Glomerular visceral epithelial cell (primary cell): ENCODE results near the gene ALG14.
A peak's percentile ranks its signal among the peaks of the same experiment; 100 is the strongest.

ENCODE experiments used
- DNase-seq: peaks from one replicate; pipeline ENCODE4 v3.0.0-alpha.2; 2016; ENCODE audit errors: extremely low spot score

ALG14 gene

DNA sequence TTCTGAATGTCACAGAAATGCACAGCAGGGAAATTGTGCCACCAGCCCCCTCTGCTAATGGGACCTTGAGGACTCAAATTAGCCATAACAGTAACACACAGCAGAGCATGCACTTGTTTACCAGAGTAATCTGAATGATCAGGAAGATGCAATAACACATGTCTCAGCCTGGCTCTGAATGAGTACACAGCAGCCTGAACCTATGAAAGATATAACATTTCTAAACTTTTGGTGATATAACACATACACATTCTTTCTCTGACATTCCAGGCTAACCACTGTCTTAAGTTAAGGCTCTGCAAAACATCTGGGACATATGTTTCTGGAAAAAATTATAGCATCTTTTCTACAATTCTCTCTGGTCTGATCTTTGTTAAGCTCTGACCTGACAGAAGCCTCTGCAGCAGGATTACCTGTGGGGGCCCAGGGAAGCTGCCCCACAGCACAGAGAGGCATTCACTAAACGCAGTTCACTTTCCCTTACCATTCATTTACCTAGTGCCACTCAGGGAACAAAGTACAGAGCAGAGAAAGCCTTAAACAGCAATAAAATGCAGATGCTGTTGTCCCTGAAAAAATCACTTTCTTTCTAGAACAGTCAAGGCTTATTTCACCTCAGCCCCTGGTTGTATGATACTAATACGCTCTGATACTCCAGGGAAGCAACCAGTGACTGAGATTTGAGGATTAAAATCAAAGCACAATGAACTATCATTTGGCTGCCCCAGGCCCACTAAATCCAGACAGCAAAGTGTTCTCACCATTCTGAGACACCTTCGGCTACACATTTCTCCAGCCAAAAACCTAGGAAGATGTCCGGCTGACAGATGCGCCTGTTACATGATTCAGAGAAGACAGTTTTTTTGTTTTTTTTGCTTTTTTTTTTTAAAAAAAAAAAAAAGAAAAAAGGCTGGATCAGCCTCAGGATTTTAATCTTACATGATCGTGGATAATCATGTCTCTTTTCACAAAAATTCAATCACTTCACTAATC, 91.9 kb downstream of the ALG14 start:
- DNase-seq: peak; percentile 9

DNA sequence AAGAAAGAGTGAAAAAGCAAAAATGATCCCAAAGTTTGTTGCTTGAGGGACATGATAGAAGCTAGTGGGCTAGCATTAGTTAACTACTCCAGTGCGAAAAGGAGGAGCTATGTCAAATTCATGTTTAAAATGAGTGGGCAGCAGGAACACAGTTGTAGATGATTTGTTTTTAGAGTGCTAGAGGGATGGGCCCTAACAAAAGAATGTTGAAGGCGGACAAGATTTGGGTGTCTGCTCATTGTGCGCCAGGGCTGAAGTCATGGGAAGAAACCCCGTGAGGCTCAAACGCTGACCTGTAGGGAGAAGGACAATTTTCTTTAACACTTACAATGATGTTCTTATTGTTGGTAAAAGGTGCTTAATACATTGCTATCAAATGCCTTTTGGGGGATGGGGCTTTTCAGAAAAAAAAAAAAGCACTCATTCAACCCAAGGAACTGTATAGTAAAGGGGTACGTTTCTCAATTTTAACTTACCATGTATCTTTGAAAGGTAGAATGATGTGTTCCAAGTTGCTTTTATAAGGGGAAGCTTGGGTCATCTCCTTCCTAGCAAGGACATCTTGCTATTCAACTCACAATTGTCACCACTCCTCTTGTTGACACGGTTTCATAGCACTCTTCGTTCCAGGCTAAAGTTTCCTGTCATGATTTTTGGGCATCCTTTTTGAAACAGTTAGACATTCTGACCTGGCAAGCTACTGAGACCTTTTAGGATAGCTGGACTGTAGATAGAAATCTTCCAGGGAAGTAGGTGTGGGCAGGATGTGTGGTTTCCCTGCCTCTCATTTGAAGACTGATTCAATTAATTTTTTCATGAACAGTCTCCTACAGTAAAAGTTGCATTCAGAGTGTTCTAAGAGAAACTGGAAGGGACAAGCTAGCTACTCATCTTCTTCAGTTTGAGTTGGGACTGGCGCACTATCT, 92.8 kb downstream of the ALG14 start:
- DNase-seq: no peak

GRCh38 chr1:94979131-94979530, 93.6 kb downstream of the ALG14 start:
- DNase-seq: no peak

- DNase-seq: no peak
Measured at GRCh38 chr1:94978401-94978800, 94.3 kb downstream of the ALG14 start.

DNA sequence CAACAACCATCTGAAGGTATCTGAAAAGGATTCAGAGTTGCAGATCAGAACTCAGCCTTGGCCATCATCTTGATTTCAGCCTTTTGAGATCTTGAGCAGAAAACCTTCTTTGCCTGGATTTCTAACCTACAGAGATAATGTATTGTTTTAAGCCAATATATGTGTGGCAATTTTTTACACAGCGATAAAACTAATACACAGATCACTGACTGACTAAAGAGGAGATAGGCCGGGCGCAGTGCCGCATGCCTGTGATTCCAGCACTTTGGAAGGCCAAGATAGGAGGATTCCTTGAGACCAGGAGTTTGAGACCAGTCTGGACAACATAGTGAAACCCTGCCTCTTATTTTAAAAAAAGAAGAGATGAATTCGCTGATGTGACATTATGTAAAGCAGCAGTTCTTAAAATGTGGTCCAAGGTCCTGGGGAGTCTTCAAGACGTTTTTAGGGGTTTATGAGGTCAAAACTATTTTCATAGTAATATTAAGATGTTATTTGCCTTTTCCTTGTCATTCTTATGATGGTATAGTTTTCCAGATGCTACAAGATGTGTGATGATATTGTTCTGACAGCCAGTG, 95.7 kb downstream of the ALG14 start:
- no peak for DNase-seq

GRCh38 chr1:94974824-94975223, 97.9 kb downstream of the ALG14 start:
- DNase-seq: peak; percentile 93

- peak; percentile 77 for DNase-seq
Measured at GRCh38 chr1:94974241-94974640, 98.5 kb downstream of the ALG14 start.

- DNase-seq: no peak
Measured at GRCh38 chr1:94973309-94973922, 99.3 kb downstream of the ALG14 start.

GRCh38 chr1:94971491-94971924, 101.2 kb downstream of the ALG14 start:
- DNase-seq: peak; percentile 80

DNA sequence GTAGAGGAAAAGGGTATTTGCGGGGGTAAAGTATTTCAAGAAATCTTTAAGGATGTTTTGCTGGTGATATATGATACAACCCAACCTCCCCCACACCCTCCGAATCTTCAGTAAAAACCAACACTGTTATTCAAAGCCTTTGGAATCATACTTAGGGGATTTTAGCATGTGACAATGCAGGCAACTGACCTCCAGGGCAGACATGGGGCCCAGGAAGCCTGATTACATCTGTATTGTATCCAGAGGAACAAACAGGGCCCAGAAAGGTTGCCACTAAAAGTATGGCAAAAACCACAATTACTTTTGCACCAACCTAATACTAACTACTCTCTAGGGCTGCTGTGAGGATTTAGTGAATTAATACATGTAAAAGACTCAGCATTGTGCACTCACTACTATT, 102.0 kb downstream of the ALG14 start:
- peak; percentile 45 for DNase-seq

DNA sequence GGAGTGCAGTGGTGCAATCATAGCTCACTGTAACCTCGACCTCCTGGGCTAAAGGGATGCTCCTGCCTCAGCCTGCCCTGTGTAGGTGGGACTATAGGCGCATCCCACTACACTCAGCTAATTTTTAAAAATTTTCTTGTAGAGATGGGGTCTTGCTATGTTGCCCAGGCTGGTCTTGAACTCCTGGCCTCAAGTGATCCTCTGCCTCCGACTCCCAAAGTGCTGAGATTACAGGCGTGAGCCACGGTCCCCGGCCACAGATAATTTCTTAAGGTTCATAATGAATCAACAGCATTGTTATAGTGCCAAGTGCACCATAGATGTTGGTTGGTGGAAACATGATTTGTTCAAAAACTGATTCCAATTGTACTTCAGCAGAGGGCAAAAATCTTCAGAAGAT, 103.6 kb downstream of the ALG14 start:
- DNase-seq: no peak

- DNase-seq: no peak
Measured at GRCh38 chr1:94966033-94966432, 106.7 kb downstream of the ALG14 start.

- no peak for DNase-seq
Measured at GRCh38 chr1:94963864-94964263, 108.9 kb downstream of the ALG14 start.

DNA sequence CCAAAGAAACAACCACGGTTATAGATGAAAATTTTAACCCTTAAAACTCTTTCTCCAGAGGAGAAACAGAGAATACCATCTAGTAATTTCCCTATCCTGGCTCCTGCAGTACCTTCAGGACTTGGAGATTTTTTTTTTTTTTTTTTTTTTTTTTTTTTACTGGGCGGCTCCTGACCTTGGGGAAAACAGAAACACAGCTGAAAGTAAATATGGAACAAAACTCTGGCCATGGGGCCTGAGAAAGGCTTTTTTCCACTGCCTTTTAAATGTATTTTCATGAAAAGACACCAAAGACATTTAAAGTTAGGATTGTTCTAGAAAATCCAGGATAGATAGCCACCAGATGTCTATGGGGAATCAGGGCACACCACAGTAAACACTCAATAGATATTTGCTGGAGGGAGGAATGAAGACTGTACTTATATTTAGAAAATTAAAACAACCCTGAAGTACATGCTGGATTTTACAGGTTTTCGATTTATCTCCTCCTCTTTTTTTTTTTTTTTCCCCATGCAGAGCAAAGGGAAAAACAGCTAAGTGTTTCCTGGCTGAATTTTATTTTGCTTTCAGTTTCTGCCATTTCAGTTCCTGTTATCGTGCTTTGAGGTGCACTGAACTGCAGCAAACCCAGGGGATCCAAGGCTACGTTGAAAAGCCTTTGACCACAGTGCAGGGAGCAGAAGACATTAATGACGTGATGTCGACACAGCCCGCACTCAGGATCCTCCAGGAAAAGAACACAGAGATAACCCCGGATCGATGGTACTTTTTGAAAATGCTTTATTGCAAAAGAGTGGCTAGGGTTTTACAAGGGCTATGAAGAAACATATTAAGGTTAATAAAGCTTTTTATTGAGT, 110.1 kb downstream of the ALG14 start:
- DNase-seq: peak; percentile 82

- DNase-seq: no peak
Measured at GRCh38 chr1:94961988-94962387, 110.8 kb downstream of the ALG14 start.

- no peak for DNase-seq
Measured at GRCh38 chr1:94961582-94961981, 111.2 kb downstream of the ALG14 start.

DNA sequence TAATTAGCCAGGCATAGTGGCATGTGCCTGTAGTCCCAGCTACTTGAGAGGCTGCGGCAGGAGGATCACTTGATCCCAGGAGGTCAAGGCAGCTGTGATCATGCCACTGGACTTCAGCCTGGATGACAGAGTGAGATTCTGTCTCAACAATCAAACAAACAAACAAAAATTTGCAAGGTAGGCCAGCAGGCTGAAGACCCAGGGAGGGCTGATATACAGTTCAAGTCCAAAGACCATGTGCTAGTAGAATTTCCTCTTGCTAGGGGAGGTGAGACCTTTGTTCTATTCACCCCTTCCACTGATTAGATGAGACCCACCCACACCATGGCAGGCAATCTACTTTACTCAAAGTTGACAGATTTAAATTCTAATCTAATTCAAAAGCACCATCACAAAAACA, 114.7 kb downstream of the ALG14 start:
- DNase-seq: no peak

- no peak for DNase-seq
Measured at GRCh38 chr1:94955767-94956632, 116.8 kb downstream of the ALG14 start.
